SKM-1 (cell line): Measurements from ENCODE around the gene SETD2.
"Not testable (repeated sequence)": the region's sequence is repeated elsewhere in the genome, so short reads cannot be mapped to it uniquely, and the experiment has no call there.

ENCODE experiments used
- DNase-seq: peaks from one replicate; lab custom pipeline; 2025; ENCODE audit not compliant: unreplicated experiment; lab: John Stamatoyannopoulos, UW

SETD2 gene, protein sequence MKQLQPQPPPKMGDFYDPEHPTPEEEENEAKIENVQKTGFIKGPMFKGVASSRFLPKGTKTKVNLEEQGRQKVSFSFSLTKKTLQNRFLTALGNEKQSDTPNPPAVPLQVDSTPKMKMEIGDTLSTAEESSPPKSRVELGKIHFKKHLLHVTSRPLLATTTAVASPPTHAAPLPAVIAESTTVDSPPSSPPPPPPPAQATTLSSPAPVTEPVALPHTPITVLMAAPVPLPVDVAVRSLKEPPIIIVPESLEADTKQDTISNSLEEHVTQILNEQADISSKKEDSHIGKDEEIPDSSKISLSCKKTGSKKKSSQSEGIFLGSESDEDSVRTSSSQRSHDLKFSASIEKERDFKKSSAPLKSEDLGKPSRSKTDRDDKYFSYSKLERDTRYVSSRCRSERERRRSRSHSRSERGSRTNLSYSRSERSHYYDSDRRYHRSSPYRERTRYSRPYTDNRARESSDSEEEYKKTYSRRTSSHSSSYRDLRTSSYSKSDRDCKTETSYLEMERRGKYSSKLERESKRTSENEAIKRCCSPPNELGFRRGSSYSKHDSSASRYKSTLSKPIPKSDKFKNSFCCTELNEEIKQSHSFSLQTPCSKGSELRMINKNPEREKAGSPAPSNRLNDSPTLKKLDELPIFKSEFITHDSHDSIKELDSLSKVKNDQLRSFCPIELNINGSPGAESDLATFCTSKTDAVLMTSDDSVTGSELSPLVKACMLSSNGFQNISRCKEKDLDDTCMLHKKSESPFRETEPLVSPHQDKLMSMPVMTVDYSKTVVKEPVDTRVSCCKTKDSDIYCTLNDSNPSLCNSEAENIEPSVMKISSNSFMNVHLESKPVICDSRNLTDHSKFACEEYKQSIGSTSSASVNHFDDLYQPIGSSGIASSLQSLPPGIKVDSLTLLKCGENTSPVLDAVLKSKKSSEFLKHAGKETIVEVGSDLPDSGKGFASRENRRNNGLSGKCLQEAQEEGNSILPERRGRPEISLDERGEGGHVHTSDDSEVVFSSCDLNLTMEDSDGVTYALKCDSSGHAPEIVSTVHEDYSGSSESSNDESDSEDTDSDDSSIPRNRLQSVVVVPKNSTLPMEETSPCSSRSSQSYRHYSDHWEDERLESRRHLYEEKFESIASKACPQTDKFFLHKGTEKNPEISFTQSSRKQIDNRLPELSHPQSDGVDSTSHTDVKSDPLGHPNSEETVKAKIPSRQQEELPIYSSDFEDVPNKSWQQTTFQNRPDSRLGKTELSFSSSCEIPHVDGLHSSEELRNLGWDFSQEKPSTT (N-terminal part only)

DNA sequence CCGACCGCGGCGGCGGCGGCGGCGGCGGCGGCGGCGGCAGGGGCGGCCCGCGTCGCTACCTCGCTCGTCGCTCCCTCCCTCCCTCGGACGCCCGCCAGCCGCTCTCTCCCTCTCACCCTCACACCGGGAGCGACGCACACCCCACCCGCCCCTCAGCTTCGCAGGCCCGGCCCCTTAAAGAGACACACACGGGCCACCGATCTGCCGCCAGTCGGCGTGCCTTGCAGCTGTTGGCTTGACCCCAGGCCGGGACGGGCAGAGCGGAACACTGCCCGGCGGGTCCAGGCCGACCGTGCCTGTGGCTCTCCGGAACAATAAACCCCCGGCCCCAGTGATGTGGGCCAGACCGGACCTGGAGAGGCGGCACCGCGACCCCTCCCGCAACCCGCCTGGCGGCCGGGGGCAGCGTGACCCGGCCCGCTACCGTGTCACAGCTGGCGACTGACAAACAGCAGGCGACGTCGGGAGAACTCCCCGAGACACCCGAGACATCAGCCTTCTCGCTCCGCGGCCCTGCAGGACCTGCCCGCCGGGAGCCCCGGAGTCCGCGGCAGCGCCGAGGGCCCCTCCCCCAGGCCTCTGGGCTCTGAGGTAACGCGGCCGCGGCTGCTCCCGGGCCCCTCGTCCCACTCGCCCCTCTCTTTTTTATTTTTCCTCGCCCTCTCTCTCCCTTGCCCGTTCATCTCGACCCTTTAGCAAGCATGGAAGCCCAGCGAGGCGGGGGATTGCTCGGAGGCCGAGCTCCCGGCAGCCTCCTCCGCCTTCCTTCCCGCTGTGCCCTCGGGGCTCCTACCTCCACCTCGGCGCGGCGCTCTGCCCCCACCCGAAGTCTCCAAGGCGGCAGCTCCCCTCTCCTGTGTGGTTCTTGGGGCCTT, at the start of gene SETD2:
TSS of gene SETD2 (minus strand) at position 107 of the 875 bp plus-strand sequence. CDS start 189 bp downstream, outside the sequence.
- peak; percentile 87 for DNase-seq

DNA sequence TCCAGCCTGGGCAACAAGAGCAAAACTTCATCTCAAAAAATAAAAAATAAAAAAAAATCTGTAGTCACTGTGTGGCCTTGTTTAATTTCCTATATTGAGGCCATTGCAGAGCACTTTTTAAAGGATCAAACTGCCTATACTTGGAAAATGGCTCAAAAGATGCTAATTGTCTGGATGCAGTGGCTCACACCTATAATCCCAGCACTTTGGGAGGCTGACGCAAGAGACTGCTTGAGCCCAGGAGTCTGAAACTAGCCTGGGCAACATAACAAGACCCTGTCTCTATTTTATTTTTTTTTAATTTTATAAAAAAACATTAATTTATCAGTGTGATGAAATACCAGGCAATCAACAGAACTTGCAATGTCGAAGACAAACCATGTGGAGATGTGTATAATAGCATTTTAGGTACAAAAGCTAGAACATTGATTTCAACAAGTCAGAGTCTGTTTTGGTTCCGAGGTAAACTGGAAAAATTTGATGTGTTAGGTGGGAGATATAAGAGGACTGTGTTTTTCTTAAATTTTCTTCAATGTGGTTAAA, 47.0 kb upstream of the SETD2 start:
- DNase-seq, result no peak

DNA sequence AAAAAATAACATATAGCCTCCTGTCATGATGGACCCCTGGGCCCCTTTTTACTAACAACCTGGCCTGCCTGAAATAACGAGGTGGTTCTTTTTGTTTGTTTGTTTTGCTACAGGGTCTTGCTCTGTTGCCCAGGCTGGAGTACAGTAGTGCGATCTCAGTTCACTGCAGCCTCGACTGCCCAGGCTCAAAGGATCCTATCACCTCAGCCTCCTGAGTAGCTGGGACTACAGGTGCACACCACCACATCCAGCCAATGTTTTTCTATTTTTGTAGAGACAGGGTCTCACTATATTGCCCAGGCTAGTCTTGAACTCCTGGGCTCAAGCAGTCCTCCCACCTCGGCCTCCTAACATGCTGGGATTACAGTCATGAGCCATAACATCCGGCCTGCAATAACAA, 42.1 kb upstream of the SETD2 start:
- not testable (repeated sequence) for DNase-seq

DNA sequence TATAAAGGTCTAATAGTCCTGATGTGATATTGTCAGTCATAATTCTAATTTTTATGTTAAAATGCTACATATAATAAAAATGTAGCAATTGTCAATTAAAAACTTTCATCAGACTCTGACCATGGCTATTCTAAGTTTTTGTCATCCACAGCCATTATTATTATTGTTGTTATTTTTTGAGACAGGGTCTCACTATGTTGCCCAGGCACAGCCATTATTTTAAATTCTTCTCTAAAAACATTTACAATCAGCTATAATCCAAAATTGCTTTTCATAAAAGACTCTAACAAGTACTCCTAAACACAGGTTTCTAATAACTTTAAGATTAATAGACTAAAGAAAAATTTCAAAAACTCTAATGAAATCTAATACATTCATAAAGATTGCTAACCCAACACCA, 41.0 kb upstream of the SETD2 start:
- no peak for DNase-seq

DNA sequence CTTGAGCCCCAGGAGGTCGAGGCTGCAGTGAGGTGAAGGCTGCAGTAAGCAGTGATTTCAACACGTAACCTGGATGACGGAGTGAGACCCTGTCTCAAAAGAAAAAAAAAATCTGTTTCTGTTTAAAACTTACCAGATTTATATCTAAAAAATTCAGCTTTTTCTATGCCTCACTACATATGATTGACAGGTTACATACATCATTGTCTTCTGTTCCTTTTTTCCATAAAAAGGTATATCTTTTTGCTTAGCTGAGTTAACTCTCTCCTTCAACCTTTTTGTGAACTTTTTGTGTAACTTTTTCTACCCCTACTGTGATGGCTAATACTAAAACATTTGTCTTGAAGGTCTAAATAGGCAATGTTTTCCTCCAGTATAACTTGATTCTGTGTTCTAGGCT, 38.6 kb upstream of the SETD2 start:
- DNase-seq, result no peak

DNA sequence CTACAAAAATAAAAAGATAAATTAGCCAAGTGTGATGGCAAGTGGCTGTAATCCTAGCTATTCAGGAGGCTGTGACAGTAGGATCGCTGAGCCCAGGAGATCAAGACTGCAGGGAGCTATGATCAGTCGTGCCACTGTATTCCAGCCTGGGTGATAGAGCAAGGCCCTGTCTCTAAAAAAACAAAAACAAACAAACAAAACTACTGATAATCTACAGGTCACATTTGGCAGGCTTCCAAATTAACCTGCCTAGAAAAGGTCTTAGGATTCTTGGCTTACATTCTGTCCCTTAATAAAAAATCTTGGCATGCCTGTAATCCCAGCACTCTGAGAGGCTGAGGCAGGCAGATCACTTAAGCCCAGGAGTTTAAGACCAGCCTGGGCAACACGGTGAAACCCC, 33.4 kb upstream of the SETD2 start:
- no peak for DNase-seq

DNA sequence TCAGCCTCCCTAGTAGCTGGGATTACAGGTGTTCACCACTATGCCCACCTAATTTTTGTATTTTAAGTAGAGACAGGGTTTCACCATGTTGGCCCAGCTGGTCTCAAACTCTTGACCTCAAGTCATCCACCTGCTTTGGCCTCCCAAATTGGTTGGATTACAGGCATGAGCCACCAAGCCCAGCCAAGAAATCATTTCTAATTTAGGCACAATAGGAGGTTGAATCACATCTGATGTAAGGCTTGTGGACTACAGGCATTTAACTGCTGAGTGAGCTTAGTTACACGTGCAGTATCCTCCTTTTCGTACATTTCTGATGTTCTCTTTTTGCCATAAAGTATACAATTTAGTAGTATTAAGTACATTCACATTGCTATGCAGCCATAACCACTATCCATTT, 31.1 kb upstream of the SETD2 start:
- no peak for DNase-seq

DNA sequence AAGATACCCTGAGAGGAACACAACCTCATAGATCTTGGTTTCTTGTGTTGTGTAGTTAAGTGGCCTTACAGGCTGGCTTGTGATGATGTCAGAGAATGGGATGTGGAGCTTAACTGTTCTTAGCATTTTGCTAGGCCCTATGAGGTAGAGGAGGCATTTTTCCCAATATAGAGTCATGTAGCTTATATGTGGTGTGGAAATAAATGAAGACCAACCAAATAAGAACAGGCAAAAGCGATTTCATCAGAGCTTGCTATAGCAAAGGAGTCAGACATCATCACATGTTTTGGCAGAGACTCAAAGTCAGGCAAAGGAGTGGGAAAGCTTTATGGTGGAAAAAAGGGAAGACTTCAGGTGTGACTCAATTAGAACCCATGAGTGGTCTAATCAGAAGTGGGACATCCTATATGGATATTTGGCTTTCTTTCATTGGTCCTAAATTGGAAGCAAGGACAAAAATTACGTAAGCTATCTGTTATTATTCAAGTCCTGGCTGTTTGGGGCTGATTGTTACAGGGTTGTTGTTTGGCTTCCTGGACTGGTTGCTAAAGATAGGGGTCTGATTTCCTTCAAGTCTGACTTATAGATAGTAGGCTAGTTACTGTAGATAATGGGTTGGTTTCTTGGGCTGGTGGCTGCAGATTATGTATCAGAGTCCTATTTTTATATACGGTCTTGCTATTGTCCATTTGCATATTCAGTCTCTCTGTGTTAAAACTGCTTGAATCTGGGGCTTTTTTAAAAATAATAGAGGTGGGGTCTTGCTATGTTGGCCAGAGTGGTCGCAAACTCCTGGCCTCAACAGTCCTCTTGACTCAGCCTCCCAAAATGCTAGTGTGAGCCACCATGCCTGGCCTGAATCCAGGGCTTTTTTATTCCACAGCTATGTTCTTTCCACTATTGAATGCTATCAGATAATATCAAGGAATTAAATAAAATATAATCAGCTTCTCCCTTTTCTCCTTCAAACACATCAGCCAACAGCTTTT, 30.3 kb upstream of the SETD2 start:
- DNase-seq, result no peak

DNA sequence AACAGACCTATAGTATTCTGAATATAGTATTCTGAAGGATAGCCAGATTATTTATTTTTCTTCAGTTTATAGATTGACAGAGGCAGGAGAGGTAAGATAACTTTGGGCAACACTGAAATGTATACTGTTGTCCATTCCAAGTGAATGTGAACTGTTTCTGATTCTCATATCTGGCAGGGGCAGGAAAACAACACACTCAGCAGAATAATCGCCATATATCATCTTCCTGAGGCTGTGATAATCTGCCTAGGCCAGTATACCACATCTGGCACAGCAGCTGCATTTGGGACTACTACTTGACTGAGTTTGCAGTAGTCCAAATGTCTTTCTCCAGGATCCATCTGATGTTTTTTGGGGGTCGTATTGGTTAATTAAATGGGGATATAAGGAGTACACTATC, 22.4 kb upstream of the SETD2 start:
- no peak for DNase-seq

DNA sequence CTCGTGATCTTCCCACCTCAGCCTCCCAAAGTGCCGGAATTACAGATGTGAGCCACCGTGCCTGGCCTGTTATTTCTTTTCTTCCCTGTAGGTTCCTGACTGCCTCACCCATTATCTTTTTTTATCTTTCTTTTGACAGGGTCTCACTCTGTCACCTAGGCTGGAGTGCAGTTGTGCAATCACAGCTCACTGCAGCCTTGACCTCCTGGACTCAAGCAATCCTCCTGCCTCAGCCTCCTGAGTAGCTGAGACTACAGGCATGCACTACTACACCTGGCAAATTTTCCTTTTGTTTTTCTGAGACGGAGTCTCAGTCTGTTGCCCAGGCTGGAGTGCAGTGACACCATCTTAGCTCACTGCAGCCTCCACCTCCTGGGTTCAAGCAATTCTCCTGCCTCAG, 17.8 kb upstream of the SETD2 start:
- DNase-seq, result not testable (repeated sequence)

DNA sequence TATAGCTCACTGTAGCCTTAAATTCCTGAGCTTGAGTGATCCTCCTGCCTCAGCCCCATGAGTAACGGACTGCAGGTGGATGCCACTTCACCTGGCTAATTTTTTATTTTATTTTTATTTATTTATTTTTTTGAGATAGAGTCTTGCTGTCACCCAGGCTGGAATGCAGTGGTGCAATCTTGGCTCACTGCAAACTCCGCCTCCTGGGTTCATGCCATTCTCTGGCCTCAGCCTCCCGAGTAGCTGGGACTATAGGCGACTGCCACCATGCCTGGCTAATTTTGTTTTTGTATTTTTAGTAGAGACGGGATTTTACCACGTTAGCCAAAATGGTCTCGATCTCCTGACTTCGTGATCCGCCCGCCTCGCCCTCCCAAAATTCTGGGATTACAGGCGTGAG, 16.1 kb upstream of the SETD2 start:
- not testable (repeated sequence) for DNase-seq

DNA sequence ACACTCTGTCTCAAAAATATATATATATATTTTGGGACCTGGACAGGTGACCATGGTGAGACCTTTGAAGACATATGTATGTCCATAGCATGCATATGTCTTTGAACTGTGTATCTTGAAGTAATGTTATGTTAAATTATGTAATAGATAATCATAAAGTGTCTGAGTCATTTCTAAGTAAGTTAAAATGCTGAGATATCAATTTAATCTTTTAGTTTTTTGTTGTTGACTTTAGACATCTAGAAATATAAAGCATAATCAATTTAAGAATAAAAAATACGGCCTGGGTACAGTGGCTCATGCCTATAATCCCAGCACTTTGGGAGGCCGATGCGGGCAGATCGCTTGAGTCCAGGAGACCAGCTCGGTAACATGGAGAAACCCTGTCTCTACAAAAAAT, 12.7 kb upstream of the SETD2 start:
- DNase-seq, result no peak

DNA sequence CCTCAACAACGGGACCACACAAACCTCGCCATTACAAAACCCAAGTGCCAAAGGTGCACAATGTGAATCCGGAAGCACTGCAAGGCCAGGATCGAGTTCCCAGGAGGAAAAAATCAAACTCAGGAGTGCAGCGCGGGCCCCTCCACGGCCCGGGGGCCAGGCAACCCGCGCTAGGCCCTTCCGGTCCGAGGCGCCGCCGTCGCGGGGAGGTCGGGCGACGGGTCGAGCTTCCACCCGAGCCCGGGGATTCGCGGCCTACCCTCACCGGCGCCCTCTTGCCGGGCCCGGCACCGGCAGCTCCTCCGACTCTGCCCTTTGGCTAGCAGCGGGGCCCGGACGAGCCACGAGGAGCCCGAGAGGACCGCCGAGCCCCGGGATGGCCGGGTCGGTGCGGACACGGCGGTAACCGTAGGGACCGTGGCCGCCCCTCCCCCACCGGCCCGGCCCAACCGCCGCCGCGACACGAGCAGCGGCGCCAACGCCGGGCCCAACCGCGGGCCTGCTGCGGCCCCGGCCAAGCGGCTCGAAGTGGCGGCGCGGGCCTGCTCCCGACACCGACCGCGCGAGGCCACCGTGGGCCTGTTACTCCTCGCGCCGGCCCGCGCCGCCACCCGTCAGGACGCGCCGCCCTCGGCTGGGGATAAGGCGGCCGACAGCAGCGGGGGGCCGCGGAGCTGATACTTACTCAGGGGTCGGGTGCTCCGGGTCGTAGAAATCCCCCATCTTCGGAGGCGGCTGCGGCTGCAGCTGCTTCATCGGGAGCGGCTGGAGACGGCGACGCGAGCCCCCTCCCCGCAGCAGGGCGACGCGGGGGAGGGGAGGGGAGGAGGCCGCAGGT, 525 bp downstream of the SETD2 start:
- DNase-seq, result no peak

DNA sequence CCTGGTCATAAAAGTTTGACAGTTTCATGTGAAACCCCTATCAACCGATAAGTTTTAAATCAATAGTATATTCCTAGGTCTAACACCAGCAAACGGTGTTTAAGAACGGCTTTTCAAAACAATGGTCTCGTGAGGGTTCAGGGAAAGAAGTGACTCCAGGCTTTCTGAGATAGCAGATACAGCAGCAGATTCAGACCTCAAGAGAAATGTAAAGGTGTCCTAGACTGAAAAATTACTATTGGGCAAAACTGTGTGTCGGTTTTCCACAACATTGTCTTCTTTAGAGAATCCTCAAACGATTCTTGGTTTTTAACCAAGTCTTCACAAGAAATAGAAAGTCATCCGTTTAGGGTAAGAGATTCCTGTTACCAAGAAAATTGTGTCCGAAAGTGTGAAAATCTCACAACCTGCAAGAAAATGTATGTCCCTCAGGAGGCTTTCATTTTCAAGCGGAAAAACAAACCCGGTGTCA, 1.2 kb downstream of the SETD2 start:
- DNase-seq, result no peak

DNA sequence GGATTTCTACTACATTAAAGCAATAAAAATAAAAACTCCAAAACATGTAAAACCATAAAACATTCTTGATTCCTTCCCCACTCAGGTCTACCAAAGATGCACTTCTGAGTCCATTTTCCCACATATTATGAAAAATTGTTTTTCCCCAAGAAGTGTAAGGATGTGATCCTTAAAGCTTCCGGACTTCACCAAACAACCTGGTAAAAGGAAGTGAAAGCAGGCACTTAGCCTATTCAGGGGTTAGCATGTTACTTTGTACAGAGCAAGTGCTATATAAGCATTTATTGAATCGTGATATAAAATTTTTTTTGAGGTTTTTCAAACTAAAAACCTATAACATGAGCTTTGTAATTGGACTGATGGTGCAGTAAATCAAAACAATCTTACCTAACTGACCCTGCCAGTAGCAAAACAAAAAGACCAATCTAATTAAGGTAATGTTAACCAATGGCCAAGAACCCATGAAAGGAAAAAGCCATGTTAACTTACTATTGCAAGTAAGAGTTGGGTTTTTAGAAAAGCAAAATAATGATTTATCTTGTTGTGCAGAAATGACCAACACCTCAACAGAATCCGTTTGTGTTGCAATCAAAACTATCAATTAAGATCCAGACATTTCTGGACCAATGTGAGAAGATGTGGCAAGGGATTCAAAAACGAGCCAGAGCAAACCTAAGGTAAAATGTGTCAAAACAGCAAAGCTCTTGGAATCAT, 1.8 kb downstream of the SETD2 start:
- DNase-seq, result no peak

DNA sequence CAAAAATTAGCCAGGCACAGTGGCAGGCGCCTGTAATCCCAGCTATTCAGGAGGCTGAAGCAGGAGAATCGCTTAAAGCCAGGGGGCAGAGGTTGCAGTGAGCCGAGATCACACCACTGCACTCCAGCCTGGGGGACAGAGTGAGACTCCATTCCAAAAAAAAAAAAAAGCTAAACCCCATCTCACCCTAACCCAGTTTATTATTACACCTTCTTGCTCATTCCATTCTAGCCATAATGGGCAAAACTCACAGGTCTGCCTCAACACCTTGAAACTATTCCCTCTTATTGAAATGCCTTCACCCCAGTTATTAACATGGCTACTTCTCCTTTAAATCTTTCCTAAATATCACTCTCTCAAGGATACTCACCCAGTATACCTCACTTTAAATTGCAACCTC, 4.1 kb downstream of the SETD2 start:
- no peak for DNase-seq

DNA sequence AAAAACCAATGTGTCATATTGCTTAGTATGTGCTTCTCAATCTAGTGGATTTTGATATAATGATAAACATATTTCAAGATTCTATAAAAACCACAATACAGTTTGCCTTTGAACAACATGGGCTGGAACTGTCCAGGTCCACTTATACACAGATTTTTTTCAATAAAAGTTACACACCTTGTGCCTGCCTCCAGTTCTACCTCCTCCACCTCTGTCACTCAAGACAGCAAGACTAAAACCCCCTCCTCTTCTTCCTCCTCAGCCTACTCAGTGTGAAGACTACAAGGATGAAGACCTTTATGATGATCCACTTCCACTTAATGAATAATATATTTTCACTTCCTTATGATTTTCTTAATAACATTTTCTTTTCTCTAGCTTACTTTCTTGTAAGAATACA, 5.7 kb downstream of the SETD2 start:
- no peak for DNase-seq
